Measurements from ENCODE around the gene YWHAG. TPM values are rescaled to one million over a fixed set of nuclear protein-coding genes. Genes with fewer than 3 reads are reported as not detected.

The YWHAG gene
- total and polyA plus RNA-seq, 9 of the 15 experiments (the other 6 are each of a cell fraction or from before 2014, with no cell fraction given) = 30.4 to 246 (median 94.5) TPM

- TF ChIP-seq ZNF217 (CRISPR knock-in tag; IDR thresholded peaks at IDR 0.05) (no peak), MECOM (CRISPR knock-in tag; IDR thresholded peaks at IDR 0.05) (peak; percentile 85; the same call in 1 of the 2 replicates), ARID2 (IDR thresholded peaks at IDR 0.05) (peak; percentile 97), KDM2B (CRISPR knock-in tag; IDR thresholded peaks at IDR 0.05) (no peak), NCOA2 (IDR thresholded peaks at IDR 0.05; ENCODE audit: partially characterized antibody in 2 of 2) (no peak), ZNF140 (CRISPR knock-in tag; IDR thresholded peaks at IDR 0.05) (no peak), CBX1 (IDR thresholded peaks at IDR 0.05; ENCODE audit: low read depth) (peak; percentile 89; the same call in 1 of the 2 replicates), BHLHE40 (IDR thresholded peaks at IDR 0.05; ENCODE audit: low read length) (peak; percentile 20; the same call in 1 of the 2 replicates), MYNN (IDR thresholded peaks at IDR 0.05) (peak; percentile 90), MYNN (CRISPR knock-in tag; IDR thresholded peaks at IDR 0.05) (no peak), NR2C2 (CRISPR knock-in tag; IDR thresholded peaks at IDR 0.05) (no peak), NR2C2 (tag; IDR thresholded peaks at IDR 0.05) (peak; percentile 24; the same call in 1 of the 2 replicates), ZMIZ1 (IDR thresholded peaks at IDR 0.05; ENCODE audit: low read depth in 2 of 2, low read length in 2 of 2) (peak in 1 of 2 experiments; percentile 65; a peak in 2 of 4 replicates), ZNF445 (CRISPR knock-in tag; IDR thresholded peaks at IDR 0.05; ENCODE audit: low read depth) (no peak), RBM39 (optimal IDR thresholded peaks at IDR 0.05; ENCODE audit: low read depth, low read length) (peak; percentile 48), FOXM1 (IDR thresholded peaks at IDR 0.05; ENCODE audit: low read depth) (peak; percentile 62), FOXM1 (CRISPR knock-in tag; IDR thresholded peaks at IDR 0.05; ENCODE audit: low read depth) (0 out of 2 replicates have a peak, but pooled peaks have one; percentile 31), MITF (IDR thresholded peaks at IDR 0.05) (no peak)
- TF ChIP-seq, protein P1, sequence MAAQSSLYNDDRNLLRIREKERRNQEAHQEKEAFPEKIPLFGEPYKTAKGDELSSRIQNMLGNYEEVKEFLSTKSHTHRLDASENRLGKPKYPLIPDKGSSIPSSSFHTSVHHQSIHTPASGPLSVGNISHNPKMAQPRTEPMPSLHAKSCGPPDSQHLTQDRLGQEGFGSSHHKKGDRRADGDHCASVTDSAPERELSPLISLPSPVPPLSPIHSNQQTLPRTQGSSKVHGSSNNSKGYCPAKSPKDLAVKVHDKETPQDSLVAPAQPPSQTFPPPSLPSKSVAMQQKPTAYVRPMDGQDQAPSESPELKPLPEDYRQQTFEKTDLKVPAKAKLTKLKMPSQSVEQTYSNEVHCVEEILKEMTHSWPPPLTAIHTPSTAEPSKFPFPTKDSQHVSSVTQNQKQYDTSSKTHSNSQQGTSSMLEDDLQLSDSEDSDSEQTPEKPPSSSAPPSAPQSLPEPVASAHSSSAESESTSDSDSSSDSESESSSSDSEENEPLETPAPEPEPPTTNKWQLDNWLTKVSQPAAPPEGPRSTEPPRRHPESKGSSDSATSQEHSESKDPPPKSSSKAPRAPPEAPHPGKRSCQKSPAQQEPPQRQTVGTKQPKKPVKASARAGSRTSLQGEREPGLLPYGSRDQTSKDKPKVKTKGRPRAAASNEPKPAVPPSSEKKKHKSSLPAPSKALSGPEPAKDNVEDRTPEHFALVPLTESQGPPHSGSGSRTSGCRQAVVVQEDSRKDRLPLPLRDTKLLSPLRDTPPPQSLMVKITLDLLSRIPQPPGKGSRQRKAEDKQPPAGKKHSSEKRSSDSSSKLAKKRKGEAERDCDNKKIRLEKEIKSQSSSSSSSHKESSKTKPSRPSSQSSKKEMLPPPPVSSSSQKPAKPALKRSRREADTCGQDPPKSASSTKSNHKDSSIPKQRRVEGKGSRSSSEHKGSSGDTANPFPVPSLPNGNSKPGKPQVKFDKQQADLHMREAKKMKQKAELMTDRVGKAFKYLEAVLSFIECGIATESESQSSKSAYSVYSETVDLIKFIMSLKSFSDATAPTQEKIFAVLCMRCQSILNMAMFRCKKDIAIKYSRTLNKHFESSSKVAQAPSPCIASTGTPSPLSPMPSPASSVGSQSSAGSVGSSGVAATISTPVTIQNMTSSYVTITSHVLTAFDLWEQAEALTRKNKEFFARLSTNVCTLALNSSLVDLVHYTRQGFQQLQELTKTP (IDR thresholded peaks at IDR 0.05; ENCODE audit: low read depth in 1 of 2, partially characterized antibody in 2 of 2) = peak in 1 of 2 experiments; percentile 31
Observed at GRCh38 chr7:76291351-76292212, 67.2 kb downstream of the YWHAG start (continued).
